ENCODE results near the gene SF3B2.

SF3B2 gene

DNA sequence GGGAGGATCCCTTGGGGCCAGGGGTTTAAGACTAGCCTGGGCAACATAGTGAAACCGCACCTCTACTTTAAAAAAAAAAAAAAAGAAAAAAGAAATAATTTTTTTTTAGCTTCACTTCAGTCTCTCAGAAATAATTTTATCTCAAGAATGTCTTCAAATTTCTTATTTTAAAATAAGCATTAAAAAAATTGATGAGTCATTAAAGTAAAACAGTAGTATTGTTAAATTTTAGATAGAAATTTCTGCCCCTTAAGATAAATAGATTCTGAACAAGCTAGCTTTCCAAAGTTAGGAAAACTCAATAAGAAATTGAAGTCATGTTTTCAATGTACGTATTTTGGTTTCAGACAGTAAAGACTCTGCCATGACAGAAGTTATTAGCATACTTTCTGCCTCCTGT is 10.2 kb downstream of the SF3B2 start:
- no peak for TF ChIP-seq ESRRG (CRISPR knock-in tag; IDR thresholded peaks at IDR 0.05)
- TF ChIP-seq, protein P1, sequence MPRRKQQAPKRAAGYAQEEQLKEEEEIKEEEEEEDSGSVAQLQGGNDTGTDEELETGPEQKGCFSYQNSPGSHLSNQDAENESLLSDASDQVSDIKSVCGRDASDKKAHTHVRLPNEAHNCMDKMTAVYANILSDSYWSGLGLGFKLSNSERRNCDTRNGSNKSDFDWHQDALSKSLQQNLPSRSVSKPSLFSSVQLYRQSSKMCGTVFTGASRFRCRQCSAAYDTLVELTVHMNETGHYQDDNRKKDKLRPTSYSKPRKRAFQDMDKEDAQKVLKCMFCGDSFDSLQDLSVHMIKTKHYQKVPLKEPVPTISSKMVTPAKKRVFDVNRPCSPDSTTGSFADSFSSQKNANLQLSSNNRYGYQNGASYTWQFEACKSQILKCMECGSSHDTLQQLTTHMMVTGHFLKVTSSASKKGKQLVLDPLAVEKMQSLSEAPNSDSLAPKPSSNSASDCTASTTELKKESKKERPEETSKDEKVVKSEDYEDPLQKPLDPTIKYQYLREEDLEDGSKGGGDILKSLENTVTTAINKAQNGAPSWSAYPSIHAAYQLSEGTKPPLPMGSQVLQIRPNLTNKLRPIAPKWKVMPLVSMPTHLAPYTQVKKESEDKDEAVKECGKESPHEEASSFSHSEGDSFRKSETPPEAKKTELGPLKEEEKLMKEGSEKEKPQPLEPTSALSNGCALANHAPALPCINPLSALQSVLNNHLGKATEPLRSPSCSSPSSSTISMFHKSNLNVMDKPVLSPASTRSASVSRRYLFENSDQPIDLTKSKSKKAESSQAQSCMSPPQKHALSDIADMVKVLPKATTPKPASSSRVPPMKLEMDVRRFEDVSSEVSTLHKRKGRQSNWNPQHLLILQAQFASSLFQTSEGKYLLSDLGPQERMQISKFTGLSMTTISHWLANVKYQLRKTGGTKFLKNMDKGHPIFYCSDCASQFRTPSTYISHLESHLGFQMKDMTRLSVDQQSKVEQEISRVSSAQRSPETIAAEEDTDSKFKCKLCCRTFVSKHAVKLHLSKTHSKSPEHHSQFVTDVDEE (CRISPR knock-in tag; IDR thresholded peaks at IDR 0.05) = no peak
- no peak for TF ChIP-seq ZNF70 (CRISPR knock-in tag; IDR thresholded peaks at IDR 0.05)
- TF ChIP-seq GLIS3 (CRISPR knock-in tag; IDR thresholded peaks at IDR 0.05) = no peak
- TF ChIP-seq ZNF565 (CRISPR knock-in tag; conservative IDR thresholded peaks at IDR 0.05; ENCODE audit: low read depth) = no peak
- TF ChIP-seq, protein P2, sequence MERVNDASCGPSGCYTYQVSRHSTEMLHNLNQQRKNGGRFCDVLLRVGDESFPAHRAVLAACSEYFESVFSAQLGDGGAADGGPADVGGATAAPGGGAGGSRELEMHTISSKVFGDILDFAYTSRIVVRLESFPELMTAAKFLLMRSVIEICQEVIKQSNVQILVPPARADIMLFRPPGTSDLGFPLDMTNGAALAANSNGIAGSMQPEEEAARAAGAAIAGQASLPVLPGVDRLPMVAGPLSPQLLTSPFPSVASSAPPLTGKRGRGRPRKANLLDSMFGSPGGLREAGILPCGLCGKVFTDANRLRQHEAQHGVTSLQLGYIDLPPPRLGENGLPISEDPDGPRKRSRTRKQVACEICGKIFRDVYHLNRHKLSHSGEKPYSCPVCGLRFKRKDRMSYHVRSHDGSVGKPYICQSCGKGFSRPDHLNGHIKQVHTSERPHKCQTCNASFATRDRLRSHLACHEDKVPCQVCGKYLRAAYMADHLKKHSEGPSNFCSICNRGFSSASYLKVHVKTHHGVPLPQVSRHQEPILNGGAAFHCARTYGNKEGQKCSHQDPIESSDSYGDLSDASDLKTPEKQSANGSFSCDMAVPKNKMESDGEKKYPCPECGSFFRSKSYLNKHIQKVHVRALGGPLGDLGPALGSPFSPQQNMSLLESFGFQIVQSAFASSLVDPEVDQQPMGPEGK (CRISPR knock-in tag; IDR thresholded peaks at IDR 0.05; ENCODE audit: borderline replicate concordance) = no peak
- no peak for TF ChIP-seq TCF4 (CRISPR knock-in tag; IDR thresholded peaks at IDR 0.05; ENCODE audit: borderline replicate concordance)
- TF ChIP-seq, protein P3, sequence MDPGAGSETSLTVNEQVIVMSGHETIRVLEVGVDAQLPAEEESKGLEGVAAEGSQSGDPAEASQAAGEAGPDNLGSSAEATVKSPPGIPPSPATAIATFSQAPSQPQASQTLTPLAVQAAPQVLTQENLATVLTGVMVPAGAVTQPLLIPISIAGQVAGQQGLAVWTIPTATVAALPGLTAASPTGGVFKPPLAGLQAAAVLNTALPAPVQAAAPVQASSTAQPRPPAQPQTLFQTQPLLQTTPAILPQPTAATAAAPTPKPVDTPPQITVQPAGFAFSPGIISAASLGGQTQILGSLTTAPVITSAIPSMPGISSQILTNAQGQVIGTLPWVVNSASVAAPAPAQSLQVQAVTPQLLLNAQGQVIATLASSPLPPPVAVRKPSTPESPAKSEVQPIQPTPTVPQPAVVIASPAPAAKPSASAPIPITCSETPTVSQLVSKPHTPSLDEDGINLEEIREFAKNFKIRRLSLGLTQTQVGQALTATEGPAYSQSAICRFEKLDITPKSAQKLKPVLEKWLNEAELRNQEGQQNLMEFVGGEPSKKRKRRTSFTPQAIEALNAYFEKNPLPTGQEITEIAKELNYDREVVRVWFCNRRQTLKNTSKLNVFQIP (CRISPR knock-in tag; IDR thresholded peaks at IDR 0.05; ENCODE audit: borderline replicate concordance, low read depth) = no peak
- no peak for TF ChIP-seq ZFP3 (CRISPR knock-in tag; IDR thresholded peaks at IDR 0.05)
- TF ChIP-seq CSDC2 (CRISPR knock-in tag; IDR thresholded peaks at IDR 0.05) = no peak
- no peak for TF ChIP-seq PPARA (CRISPR knock-in tag; IDR thresholded peaks at IDR 0.05; ENCODE audit: borderline replicate concordance)
- TF ChIP-seq, protein P4, sequence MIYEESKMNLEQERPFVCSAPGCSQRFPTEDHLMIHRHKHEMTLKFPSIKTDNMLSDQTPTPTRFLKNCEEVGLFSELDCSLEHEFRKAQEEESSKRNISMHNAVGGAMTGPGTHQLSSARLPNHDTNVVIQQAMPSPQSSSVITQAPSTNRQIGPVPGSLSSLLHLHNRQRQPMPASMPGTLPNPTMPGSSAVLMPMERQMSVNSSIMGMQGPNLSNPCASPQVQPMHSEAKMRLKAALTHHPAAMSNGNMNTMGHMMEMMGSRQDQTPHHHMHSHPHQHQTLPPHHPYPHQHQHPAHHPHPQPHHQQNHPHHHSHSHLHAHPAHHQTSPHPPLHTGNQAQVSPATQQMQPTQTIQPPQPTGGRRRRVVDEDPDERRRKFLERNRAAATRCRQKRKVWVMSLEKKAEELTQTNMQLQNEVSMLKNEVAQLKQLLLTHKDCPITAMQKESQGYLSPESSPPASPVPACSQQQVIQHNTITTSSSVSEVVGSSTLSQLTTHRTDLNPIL (CRISPR knock-in tag; IDR thresholded peaks at IDR 0.05; ENCODE audit: low read depth) = no peak
- TF ChIP-seq ARNTL (CRISPR knock-in tag; IDR thresholded peaks at IDR 0.05; ENCODE audit: borderline replicate concordance, low read depth) = no peak
- TF ChIP-seq OSR1 (CRISPR knock-in tag; IDR thresholded peaks at IDR 0.05) = no peak
- no peak for TF ChIP-seq ZC3H10 (CRISPR knock-in tag; IDR thresholded peaks at IDR 0.05)
- TF ChIP-seq RARB (CRISPR knock-in tag; IDR thresholded peaks at IDR 0.05) = no peak
- no peak for TF ChIP-seq BACH2 (CRISPR knock-in tag; IDR thresholded peaks at IDR 0.05; ENCODE audit: borderline replicate concordance)
- ATAC-seq = no peak

DNA sequence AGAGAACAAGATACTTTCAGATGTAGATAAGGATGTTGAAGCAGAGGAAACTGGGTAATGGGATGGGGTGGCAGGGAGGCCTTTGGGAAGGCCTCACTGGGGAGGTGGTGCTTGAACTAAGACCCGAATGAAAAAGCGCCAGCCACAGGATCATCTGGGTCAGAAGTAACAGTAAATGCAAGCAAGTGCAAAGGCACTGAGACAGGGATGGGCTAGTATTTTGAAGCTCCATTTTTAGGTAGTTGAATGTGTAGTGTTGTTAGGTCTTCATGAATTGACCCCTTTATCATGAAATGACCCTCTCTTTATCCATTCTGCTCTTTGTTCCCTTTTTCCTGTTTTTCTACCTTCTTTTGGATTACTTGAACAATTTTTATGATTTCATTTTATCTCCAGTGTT is 11.7 kb downstream of the SF3B2 start:
- no peak for ATAC-seq
- TF ChIP-seq BACH2 (CRISPR knock-in tag; IDR thresholded peaks at IDR 0.05; ENCODE audit: borderline replicate concordance) (no peak), ZNF8 (CRISPR knock-in tag; IDR thresholded peaks at IDR 0.05) (no peak), ZFP3 (CRISPR knock-in tag; IDR thresholded peaks at IDR 0.05) (no peak), TOX (CRISPR knock-in tag; IDR thresholded peaks at IDR 0.05; ENCODE audit: borderline replicate concordance) (no peak), SNAI2 (CRISPR knock-in tag; IDR thresholded peaks at IDR 0.05) (no peak), ZNF565 (CRISPR knock-in tag; conservative IDR thresholded peaks at IDR 0.05; ENCODE audit: low read depth) (no peak), ARNTL (CRISPR knock-in tag; IDR thresholded peaks at IDR 0.05; ENCODE audit: borderline replicate concordance, low read depth) (no peak), GLIS3 (CRISPR knock-in tag; IDR thresholded peaks at IDR 0.05) (no peak), OSR1 (CRISPR knock-in tag; IDR thresholded peaks at IDR 0.05) (no peak), RARB (CRISPR knock-in tag; IDR thresholded peaks at IDR 0.05) (no peak), ZFP30 (CRISPR knock-in tag; IDR thresholded peaks at IDR 0.05) (no peak)
- TF ChIP-seq, protein P3 (CRISPR knock-in tag; IDR thresholded peaks at IDR 0.05; ENCODE audit: borderline replicate concordance, low read depth) = no peak
- TF ChIP-seq, protein P2 (CRISPR knock-in tag; IDR thresholded peaks at IDR 0.05; ENCODE audit: borderline replicate concordance) = no peak
- TF ChIP-seq, protein P4 (CRISPR knock-in tag; IDR thresholded peaks at IDR 0.05; ENCODE audit: low read depth) = no peak
